Activated CD4-positive, alpha-beta memory T cell treated with anti-CD3 and anti-CD28 coated beads for 36 hours (primary cell): ENCODE measurements around the gene SEMA5B. TPM values are rescaled to one million over a fixed set of nuclear protein-coding genes. Genes with fewer than 3 reads are reported as not detected.

ENCODE experiments used
- CTCF ChIA-PET: fragments of 350-600 bp; sonication (Branson Sonifier 250); formaldehyde crosslinking; loops from one replicate; lab custom pipeline; 2021; ENCODE audit warnings: antibody characterized with exemption, inconsistent platforms; lab: Charles Lee
- POLR2A ChIA-PET: fragments of 350-600 bp; sonication (Branson Sonifier 250); formaldehyde crosslinking; loops from one replicate; lab custom pipeline; 2021; ENCODE audit warnings: antibody characterized with exemption; lab: Charles Lee
- DNase-seq: peaks from one replicate; pipeline ENCODE4 v3.0.0-alpha.2; 2020
- H3K27ac Mint-ChIP-seq: one replicate; pipeline ENCODE4 v1.8.0; 2021; ENCODE audit warnings: mixed read lengths
- H3K27me3 Mint-ChIP-seq: one replicate; pipeline ENCODE4 v1.8.0; 2021; ENCODE audit warnings: mixed read lengths
- H3K36me3 Mint-ChIP-seq: one replicate; pipeline ENCODE4 v1.8.0; 2021; ENCODE audit warnings: mixed read lengths
- H3K4me1 Mint-ChIP-seq: one replicate; pipeline ENCODE4 v1.8.0; 2021; ENCODE audit warnings: low read depth, mixed read lengths
- H3K4me3 Mint-ChIP-seq: one replicate; pipeline ENCODE4 v1.8.0; 2021; ENCODE audit warnings: mild to moderate bottlenecking, mixed read lengths
- H3K9me3 Mint-ChIP-seq: one replicate; pipeline ENCODE4 v1.8.0; 2021; ENCODE audit warnings: mixed read lengths
- intact Hi-C: fragments of 100-400 bp; cut with micrococcal nuclease; formaldehyde crosslinking; loops from one replicate; pipeline ENCODE4 v1.15.1; 2023
- total RNA-seq, 2 experiments: library from RNA; stranded (reverse); gene quantifications; one replicate each; pipeline ENCODE4 v1.2.3, GENCODE V29; 2021

Gene SEMA5B
- total RNA-seq, 2 experiments from 2014 or later, result not detected

- H3K36me3 Mint-ChIP-seq, result no peaks in the 10 kb centered on the region
- H3K9me3 Mint-ChIP-seq, result no peaks in the 10 kb centered on the region
- ChIA-PET CTCF (interaction anchor here (1.0 kb wide), 1 partner anchor 247 kb away, joined by 3 read pairs; no protein-coding TSS in a partner anchor), POLR2A (no interaction called here)
- no peak for DNase-seq
- intact Hi-C loops, result no loop called here
- H3K4me3 Mint-ChIP-seq, result no peak overlapping the region
- H3K4me1 Mint-ChIP-seq, result peaks cover 4% of the 10 kb centered on the region
- H3K27ac Mint-ChIP-seq, result no peak overlapping the region
- H3K27me3 Mint-ChIP-seq, result peaks cover 23% of the 10 kb centered on the region
These were observed 25.3 kb downstream of the SEMA5B start for GRCh38 chr3:123002100-123002748.

- POLR2A ChIA-PET, result no interaction called here
- Mint-ChIP-seq H3K9me3 (no peaks in the 10 kb centered on the region), H3K27ac (no peak overlapping the region), H3K36me3 (no peaks in the 10 kb centered on the region), H3K4me3 (no peak overlapping the region), H3K27me3 (peaks cover 14% of the 10 kb centered on the region), H3K4me1 (peaks cover 4% of the 10 kb centered on the region)
- intact Hi-C loops, result no loop called here
- CTCF ChIA-PET, result interaction anchor here (0.7 to 1.2 kb wide), 3 partner anchors 29 to 817 kb away, joined by 3 read pairs; partner anchors contain the start of gene SEMA5B
- no peak for DNase-seq
These were observed 28.7 kb downstream of the SEMA5B start for GRCh38 chr3:122998856-122999255.

DNA sequence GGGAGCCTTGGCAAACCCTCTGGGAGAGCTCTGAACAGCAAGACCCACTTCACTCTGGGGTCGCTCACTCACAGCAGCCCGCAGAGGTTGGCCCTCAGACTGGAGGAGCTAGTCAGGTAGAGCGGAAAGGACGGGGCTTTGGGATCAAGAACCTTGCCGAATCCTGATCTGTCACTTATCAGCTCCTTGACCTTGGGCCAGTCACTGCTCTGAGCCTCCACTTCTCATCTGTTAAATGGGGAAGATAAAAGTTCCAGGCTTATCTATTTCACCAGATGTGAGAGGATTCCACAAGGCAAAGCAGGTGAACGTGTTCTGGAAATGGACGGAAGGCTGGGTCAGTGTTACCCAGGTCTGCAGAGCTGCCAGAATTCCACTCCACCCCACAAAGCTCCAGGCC lies 29.4 kb downstream of the SEMA5B start:
- peaks cover 4% of the 10 kb centered on the region for H3K4me1 Mint-ChIP-seq
- no peaks in the 10 kb centered on the region for H3K9me3 Mint-ChIP-seq
- DNase-seq, result no peak
- peaks cover 18% of the 10 kb centered on the region for H3K27me3 Mint-ChIP-seq
- H3K27ac Mint-ChIP-seq, result no peak overlapping the region
- no peaks in the 10 kb centered on the region for H3K36me3 Mint-ChIP-seq
- intact Hi-C loops, result no loop called here
- POLR2A ChIA-PET, result no interaction called here
- no peak overlapping the region for H3K4me3 Mint-ChIP-seq
- CTCF ChIA-PET, result interaction anchor here (1.2 kb wide), 1 partner anchor 29 kb away, joined by 3 read pairs; the partner anchor contains the start of gene SEMA5B

GRCh38 chr3:122996038-122996580 lies 31.5 kb downstream of the SEMA5B start:
- H3K27ac Mint-ChIP-seq, result no peak overlapping the region
- CTCF ChIA-PET, result no interaction called here

DNA sequence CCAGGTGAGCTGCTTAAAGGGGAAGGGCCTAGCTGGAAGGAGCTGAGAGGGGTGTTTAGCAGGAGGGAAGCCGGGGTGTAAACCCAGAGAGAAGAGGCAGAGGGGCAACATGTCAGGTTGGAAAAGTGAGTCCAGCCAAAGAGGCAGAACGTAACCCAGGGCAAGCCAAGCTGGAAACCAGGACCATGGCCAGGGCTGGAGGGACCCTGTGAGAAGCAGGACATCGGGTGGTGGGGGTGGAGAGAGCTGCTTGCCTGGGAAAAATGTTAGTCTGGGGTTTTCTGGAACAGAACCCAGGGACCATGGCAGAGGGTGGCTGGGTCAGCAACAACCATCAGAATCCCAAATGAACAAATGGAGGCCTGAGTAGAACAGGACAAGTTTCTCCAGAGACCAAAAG lies 32.6 kb downstream of the SEMA5B start:
- ChIA-PET CTCF (interaction anchor here (0.6 to 1.4 kb wide), 2 partner anchors 52 to 541 kb away, joined by 3 to 4 read pairs; no protein-coding TSS in a partner anchor), POLR2A (no interaction called here)
- Mint-ChIP-seq H3K4me3 (no peak overlapping the region), H3K4me1 (no peaks in the 10 kb centered on the region), H3K9me3 (no peaks in the 10 kb centered on the region), H3K36me3 (no peaks in the 10 kb centered on the region), H3K27me3 (peaks cover 12% of the 10 kb centered on the region), H3K27ac (no peak overlapping the region)
- intact Hi-C loops, result no loop called here
- DNase-seq, result no peak

More at GRCh38 chr3:122996038-122996580, 31.5 kb downstream of the SEMA5B start:
- intact Hi-C loops, result no loop called here
- no peaks in the 10 kb centered on the region for H3K36me3 Mint-ChIP-seq
- no peaks in the 10 kb centered on the region for H3K4me1 Mint-ChIP-seq
- POLR2A ChIA-PET, result no interaction called here
- no peak for DNase-seq
- H3K9me3 Mint-ChIP-seq, result no peaks in the 10 kb centered on the region
- peaks cover 12% of the 10 kb centered on the region for H3K27me3 Mint-ChIP-seq
- no peak overlapping the region for H3K4me3 Mint-ChIP-seq

DNA sequence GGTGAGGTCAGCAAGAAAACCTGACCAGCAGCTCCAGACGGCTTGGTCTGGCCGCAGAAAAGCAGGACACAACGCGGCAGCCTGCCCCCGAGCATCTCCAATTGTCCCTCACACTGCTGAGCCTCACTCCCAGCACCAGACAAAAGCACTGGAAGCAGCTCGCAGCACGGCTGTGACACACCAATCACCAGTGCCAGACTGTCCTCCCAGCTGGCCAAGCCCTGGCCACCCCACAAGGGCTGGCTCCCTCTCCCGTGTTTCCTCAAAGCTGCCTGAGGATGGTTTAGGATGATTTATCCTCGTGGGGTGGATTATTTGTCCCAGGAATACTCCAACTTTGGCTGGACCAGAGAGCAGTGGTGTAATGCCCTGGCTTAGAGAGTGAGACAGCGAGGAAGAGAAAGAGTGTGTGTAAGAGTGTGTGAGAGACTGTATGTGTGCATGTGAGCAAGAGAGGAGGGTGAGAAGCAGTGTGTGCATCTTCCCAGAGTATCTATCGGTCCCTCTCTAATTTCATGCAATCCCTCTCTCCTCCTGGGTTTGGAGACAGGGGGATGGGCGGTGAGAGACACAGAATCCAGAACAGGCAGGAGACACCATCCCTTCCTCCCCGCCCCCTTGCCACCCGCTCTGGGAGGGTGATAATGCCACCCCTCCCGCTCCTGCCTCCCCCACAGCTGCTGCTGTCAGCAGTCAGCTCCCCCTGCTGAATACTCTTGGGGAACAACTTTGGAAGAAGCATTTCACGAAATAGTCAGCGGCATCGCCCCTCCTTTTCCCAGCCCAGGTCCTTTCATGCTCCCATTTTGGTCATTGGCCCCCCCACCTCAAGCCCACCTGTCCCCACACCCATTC lies 34.2 kb downstream of the SEMA5B start:
- no peak overlapping the region for H3K4me3 Mint-ChIP-seq
- peaks cover 14% of the 10 kb centered on the region for H3K27me3 Mint-ChIP-seq
- no peaks in the 10 kb centered on the region for H3K9me3 Mint-ChIP-seq
- no peaks in the 10 kb centered on the region for H3K4me1 Mint-ChIP-seq
- CTCF ChIA-PET, result no interaction called here
- no peak overlapping the region for H3K27ac Mint-ChIP-seq
- no peaks in the 10 kb centered on the region for H3K36me3 Mint-ChIP-seq
- intact Hi-C loops, result no loop called here
- DNase-seq, result no peak
- POLR2A ChIA-PET, result no interaction called here

GRCh38 chr3:122992676-122993075 lies 34.9 kb downstream of the SEMA5B start:
- POLR2A ChIA-PET, result no interaction called here
- CTCF ChIA-PET, result no interaction called here
- no peak for DNase-seq
- no peaks in the 10 kb centered on the region for H3K36me3 Mint-ChIP-seq
- peaks cover 15% of the 10 kb centered on the region for H3K27me3 Mint-ChIP-seq
- H3K4me3 Mint-ChIP-seq, result no peak overlapping the region
- H3K9me3 Mint-ChIP-seq, result no peaks in the 10 kb centered on the region
- H3K27ac Mint-ChIP-seq, result no peak overlapping the region
- intact Hi-C loops, result no loop called here
- H3K4me1 Mint-ChIP-seq, result no peaks in the 10 kb centered on the region

GRCh38 chr3:122992133-122992532 lies 35.4 kb downstream of the SEMA5B start:
- CTCF ChIA-PET, result no interaction called here
- no peaks in the 10 kb centered on the region for H3K4me1 Mint-ChIP-seq
- no peak for DNase-seq
- intact Hi-C loops, result no loop called here
- H3K4me3 Mint-ChIP-seq, result no peak overlapping the region
- no peak overlapping the region for H3K27ac Mint-ChIP-seq
- H3K27me3 Mint-ChIP-seq, result peaks cover 17% of the 10 kb centered on the region
- no peaks in the 10 kb centered on the region for H3K9me3 Mint-ChIP-seq
- no peaks in the 10 kb centered on the region for H3K36me3 Mint-ChIP-seq
- POLR2A ChIA-PET, result no interaction called here

GRCh38 chr3:122991236-122991985 lies 36.2 kb downstream of the SEMA5B start:
- no peak overlapping the region for H3K27ac Mint-ChIP-seq
- intact Hi-C loops, result no loop called here
- POLR2A ChIA-PET, result no interaction called here
- no peaks in the 10 kb centered on the region for H3K4me1 Mint-ChIP-seq
- CTCF ChIA-PET, result no interaction called here
- DNase-seq, result no peak
- no peak overlapping the region for H3K4me3 Mint-ChIP-seq
- no peaks in the 10 kb centered on the region for H3K36me3 Mint-ChIP-seq
- H3K27me3 Mint-ChIP-seq, result peaks cover 21% of the 10 kb centered on the region
- H3K9me3 Mint-ChIP-seq, result no peaks in the 10 kb centered on the region

DNA sequence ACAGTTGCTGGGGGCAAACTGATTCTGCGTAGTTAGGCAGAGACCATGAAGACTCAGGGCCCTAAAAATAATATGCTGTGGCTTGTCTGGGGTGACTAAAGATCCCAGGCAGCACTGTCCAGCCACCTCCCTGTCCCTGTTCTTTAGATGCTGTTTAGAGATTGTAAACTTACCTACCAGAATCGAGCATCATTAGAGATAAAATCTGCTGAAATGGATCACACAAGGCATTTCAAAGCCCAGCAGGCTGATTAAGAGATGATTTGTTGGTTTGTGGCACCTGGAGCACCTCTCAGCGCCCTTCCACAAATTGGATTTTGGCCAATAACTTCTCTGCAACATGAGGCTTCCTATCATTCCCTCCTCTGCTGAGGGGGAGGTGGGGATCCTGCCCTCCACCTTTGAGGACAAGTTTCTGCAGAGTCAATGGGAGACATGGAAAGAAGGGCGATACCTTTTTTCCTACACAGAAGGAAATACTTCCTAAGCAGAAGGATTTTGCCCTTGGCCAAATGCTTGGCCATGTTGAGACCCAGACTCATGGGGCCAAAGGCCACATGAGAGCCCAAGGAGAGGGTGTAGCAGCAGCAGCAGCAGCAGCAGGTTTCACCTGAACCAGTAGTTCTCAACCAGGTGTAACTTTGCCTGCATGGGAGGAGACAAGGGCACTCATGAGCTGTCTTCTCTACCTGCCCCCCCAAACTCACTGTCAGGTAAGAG lies 37.5 kb downstream of the SEMA5B start:
- no peak overlapping the region for H3K27ac Mint-ChIP-seq

DNA sequence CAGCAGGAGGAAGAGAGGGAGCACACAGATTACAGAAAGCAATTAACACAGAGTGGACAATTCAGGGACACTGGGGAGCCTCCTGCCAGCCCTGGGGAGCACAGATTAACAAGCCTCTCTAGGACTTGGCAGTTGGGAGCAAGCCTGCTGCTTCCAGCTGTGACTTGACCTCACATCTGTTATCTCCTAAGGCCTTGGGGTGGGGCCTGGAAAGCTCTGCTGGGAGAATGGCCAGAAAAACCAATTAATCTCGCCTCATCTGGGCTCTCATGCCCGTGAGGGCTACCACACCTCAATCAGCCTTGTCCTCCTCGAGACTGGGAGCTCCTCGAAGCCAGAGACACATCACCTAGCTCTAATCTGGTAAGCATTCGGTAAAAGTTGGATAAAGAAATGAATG lies 39.1 kb downstream of the SEMA5B start:
- ChIA-PET CTCF (no interaction called here), POLR2A (no interaction called here)
- H3K27me3 Mint-ChIP-seq, result peaks cover 17% of the 10 kb centered on the region
- H3K4me1 Mint-ChIP-seq, result no peaks in the 10 kb centered on the region
- H3K9me3 Mint-ChIP-seq, result no peaks in the 10 kb centered on the region
- no peaks in the 10 kb centered on the region for H3K36me3 Mint-ChIP-seq
- H3K4me3 Mint-ChIP-seq, result no peak overlapping the region
- no peak overlapping the region for H3K27ac Mint-ChIP-seq
- intact Hi-C loops, result no loop called here
- DNase-seq, result no peak

More for the DNA sequence above, 37.5 kb downstream of the SEMA5B start:
- intact Hi-C loops, result no loop called here
- H3K4me3 Mint-ChIP-seq, result no peak overlapping the region
- H3K36me3 Mint-ChIP-seq, result no peaks in the 10 kb centered on the region
- ChIA-PET CTCF (no interaction called here), POLR2A (no interaction called here)
- peaks cover 21% of the 10 kb centered on the region for H3K27me3 Mint-ChIP-seq
- H3K9me3 Mint-ChIP-seq, result no peaks in the 10 kb centered on the region
- H3K4me1 Mint-ChIP-seq, result no peaks in the 10 kb centered on the region
- no peak for DNase-seq
